Fibroblast of pulmonary artery (primary cell): Measurements from ENCODE around the gene PTPRN2.
"Not testable (repeated sequence)": the region's sequence is repeated elsewhere in the genome, so short reads cannot be mapped to it uniquely, and the experiment has no call there.

Experiments
- DNase-seq: peaks from one replicate; pipeline ENCODE4 v3.0.0-alpha.2; 2010; ENCODE audit warnings: low read depth
- H3K4me3 ChIP-seq: replicated peaks from 2 replicates; pipeline ENCODE4 v1.5.1; 2011; ENCODE audit warnings: low read depth, mild to moderate bottlenecking, control low read depth, low read length, moderate library complexity
- TF ChIP-seq, protein P1 (sequence below): IDR thresholded peaks from 2 replicates; pipeline ENCODE4 v1.5.1; 2011; ENCODE audit warnings: mild to moderate bottlenecking, control low read depth, low read length, inconsistent platforms; ENCODE audit errors: missing control alignments

The PTPRN2 gene

GRCh38 chr7:158386355-158386618, 201.3 kb downstream of the PTPRN2 start:
- DNase-seq: no peak
- H3K4me3 ChIP-seq: no peak overlapping the region
- TF ChIP-seq, protein P1, sequence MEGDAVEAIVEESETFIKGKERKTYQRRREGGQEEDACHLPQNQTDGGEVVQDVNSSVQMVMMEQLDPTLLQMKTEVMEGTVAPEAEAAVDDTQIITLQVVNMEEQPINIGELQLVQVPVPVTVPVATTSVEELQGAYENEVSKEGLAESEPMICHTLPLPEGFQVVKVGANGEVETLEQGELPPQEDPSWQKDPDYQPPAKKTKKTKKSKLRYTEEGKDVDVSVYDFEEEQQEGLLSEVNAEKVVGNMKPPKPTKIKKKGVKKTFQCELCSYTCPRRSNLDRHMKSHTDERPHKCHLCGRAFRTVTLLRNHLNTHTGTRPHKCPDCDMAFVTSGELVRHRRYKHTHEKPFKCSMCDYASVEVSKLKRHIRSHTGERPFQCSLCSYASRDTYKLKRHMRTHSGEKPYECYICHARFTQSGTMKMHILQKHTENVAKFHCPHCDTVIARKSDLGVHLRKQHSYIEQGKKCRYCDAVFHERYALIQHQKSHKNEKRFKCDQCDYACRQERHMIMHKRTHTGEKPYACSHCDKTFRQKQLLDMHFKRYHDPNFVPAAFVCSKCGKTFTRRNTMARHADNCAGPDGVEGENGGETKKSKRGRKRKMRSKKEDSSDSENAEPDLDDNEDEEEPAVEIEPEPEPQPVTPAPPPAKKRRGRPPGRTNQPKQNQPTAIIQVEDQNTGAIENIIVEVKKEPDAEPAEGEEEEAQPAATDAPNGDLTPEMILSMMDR: no peak

DNA sequence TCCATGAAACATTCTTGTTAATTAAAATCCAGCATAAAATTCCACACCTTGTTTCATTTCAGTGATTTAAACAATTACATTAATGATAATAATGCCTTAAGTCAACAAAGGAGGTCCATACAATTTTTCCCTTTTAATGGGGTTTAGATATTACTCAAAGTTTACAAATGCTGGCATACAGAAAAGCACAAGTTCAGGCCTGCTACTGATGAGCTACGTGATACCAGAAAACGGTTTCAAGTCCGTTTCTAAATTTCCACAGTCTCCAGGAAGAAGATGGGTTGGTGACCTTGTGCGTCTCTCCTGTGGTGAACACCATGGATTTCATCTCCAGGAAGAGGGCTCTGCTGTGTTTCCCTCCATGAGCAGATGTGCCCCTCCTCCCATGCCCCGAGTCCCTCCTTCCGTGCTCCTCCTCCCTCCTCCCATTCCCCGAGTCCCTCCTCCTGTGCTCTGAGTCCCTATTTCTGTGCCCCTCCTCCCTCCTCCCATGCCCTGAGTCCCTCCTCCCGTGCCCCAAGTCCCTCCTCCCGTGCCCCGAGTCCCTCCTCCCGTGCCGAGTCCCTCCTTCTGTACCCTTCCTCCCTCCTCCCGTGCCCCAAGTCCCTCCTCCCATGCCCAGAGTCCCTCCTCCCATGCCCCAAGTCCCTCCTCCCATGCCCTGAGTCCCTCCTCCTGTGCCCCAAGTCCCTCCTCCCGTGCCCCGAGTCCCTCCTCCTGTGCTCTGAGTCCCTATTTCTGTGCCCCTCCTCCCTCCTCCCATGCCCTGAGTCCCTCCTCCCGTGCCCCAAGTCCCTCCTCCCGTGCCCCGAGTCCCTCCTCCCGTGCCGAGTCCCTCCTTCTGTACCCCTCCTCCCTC, 201.9 kb downstream of the PTPRN2 start:
- H3K4me3 ChIP-seq, DNase-seq: not testable (repeated sequence)

GRCh38 chr7:158384746-158385145, 202.9 kb downstream of the PTPRN2 start:
- TF ChIP-seq, protein P1: no peak
- no peak for DNase-seq
- H3K4me3 ChIP-seq: no peak overlapping the region

- no peak for DNase-seq
- TF ChIP-seq, protein P1: no peak
- no peak overlapping the region for H3K4me3 ChIP-seq
Observed at GRCh38 chr7:158383665-158384064, 204.0 kb downstream of the PTPRN2 start.

DNA sequence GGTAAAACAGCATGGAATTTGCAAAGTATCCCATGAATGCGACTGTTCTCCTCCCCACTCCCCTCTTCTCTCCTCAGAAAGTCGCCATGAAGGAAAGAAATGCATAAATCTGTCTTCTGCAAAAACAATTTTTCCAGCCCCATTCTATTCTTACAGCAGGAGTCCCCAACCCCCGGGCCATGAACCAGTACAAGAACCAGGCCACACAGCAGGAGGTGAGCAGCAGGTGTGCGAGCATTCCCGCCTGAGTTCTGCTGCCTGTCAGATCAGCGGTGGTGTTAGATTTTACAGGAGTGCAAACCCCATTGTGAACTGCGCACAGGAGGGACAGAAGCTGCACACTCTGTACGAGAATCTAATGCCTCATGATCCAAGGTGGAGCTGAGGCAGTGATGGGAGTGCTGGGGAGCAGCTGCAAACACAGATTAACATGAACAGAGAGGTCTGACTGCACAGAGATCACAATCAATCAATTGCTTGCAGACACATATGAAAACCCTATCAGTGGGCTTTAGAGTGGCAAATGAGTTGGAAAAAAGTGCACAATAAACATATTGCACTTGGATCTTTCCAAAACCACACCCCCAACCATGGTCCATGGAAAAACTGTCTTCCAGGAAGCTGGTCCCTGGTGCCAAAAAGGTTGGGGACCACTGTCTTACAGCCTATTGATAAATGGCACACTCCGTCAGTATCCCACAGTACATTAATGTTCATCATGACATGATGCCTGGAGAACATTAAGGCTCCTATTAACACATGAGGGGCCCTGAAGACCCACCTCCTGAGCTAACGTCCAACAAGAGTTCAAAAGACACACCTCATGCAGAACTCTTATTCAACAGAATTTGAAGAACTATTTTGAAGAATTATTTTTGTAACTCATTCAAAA, 205.0 kb downstream of the PTPRN2 start:
- no peak overlapping the region for H3K4me3 ChIP-seq
- TF ChIP-seq, protein P1: no peak
- no peak for DNase-seq

- DNase-seq: no peak
- TF ChIP-seq, protein P1: no peak
- no peak overlapping the region for H3K4me3 ChIP-seq
Observed at GRCh38 chr7:158381956-158382355, 205.7 kb downstream of the PTPRN2 start.

- TF ChIP-seq, protein P1: no peak
Observed at GRCh38 chr7:158378978-158379377, 208.6 kb downstream of the PTPRN2 start.

More at GRCh38 chr7:158378978-158379377, 208.6 kb downstream of the PTPRN2 start:
- no peak overlapping the region for H3K4me3 ChIP-seq
- DNase-seq: no peak
